Coronary artery (tissue), 2 donors: ENCODE data around the gene BRICD5.
"Not testable (repeated sequence)": the region's sequence is repeated elsewhere in the genome, so short reads cannot be mapped to it uniquely, and the experiment has no call there.

Experiments used
- DNase-seq: peaks from one replicate; pipeline ENCODE4 v3.0.0-alpha.2; 2017; ENCODE audit warnings: low spot score
- H3K27ac ChIP-seq, 2 donors: fragments of 200-600 bp; sonication (generic); one replicate each; pipeline ENCODE4 v1.5.1; 2016 to 2019
- H3K4me3 ChIP-seq: fragments of 200-600 bp; sonication (generic); 2 replicates; pipeline ENCODE4 v1.5.1; 2016; ENCODE audit warnings: mild to moderate bottlenecking, moderate library complexity
- TF ChIP-seq, protein P1 (sequence below): fragments of 200-600 bp; sonication (generic); IDR thresholded peaks from one replicate; pipeline ENCODE4 v1.5.1; 2019; ENCODE audit warnings: antibody characterized with exemption

BRICD5 gene

DNA sequence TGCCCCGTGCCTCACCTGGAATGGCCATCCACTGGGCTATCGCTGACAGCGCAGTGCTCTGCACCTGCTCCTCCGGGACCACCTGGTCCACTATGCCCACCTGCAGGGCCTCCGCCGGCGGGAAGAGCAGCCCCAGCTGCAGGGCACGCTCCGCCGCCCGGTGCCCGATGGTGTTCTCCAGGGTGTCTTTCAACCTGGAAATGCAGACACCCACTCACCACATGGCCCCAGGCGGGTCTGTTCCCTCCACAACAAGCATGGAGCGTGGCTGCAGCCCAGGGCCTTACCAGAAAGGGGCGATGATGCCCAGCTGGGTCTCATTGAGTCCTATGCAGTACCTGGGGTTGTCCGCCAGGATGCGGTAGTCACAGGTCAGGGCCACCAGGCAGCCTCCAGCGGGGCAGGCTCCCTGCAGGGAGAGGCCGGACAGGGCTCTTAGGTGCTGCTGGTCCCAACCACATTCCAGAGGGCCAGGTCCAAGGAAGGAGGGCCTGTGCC lies 32.4 kb upstream of the BRICD5 start:
- Histone ChIP-seq H3K4me3 (no peak overlapping the region), H3K27ac (no peak overlapping the region)
- TF ChIP-seq, protein P1, sequence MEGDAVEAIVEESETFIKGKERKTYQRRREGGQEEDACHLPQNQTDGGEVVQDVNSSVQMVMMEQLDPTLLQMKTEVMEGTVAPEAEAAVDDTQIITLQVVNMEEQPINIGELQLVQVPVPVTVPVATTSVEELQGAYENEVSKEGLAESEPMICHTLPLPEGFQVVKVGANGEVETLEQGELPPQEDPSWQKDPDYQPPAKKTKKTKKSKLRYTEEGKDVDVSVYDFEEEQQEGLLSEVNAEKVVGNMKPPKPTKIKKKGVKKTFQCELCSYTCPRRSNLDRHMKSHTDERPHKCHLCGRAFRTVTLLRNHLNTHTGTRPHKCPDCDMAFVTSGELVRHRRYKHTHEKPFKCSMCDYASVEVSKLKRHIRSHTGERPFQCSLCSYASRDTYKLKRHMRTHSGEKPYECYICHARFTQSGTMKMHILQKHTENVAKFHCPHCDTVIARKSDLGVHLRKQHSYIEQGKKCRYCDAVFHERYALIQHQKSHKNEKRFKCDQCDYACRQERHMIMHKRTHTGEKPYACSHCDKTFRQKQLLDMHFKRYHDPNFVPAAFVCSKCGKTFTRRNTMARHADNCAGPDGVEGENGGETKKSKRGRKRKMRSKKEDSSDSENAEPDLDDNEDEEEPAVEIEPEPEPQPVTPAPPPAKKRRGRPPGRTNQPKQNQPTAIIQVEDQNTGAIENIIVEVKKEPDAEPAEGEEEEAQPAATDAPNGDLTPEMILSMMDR = no peak
- no peak for DNase-seq

DNA sequence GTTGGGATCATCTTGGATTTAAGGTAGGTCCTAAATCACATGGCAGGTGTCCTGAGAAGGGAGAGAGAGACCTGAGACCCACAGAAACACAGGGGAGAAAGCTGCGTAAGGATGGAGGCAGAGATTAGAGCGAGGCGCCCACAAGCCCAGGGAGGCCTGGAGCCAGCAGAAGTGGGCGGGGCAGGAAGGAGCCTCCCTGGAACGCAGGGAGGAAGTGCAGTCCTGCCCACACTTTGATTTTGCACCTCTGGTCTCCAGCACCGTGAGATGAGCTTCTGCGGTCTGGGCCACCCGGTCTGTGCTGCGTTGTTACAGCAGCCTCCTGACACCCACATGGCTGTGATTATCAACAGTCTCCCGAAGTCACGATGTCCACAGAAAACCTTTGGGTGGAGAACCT lies 31.9 kb upstream of the BRICD5 start:
- DNase-seq = no peak
- H3K27ac ChIP-seq = no peak overlapping the region
- H3K4me3 ChIP-seq = no peak overlapping the region
- TF ChIP-seq, protein P1 = no peak

- not testable (repeated sequence) for DNase-seq
Observed at GRCh38 chr16:2240331-2240730, 29.7 kb upstream of the BRICD5 start.

DNA sequence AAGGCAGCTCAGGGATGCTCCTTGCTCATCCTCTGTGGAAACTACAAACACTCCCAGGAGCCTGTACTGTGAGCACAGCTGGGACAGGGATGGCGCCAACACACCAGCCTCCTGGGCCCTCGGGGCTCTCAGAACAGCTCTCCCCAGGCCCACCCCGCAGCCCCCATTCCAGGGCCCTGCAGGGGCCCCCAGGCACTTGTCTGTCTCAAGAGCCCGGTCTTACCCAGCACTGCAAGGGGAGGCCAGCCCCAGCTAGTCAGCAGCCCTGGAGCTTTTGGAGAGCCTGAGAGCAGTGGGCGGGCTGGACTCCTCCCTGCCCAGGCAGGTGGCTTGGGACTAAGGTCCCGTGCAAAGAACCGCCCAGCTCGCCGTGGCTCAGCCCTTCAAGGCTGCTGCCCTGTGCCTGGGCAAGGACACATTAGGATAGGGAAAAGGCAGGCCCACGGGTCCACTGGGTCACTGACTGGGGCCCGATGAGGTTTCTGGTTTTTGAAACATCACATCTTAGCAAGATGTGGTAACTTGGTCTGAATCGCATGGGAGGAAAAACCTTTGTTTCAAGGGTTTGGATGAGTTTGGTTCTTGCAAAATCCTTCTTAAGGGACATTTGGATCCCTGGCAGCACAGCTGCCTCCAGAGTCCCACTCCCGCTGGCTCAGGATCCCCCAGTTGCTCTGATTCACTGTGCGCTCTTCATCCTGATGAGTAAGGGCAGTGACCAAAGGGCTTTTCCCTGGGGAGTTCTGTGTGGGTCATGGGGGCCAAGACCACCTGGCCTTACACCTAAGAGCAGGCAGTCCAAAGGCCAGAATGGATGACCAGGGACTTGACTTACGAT lies 28.4 kb upstream of the BRICD5 start:
- H3K27ac ChIP-seq = peak overlapping the region in 1 of 2 donors; percentile 41
- TF ChIP-seq, protein P1 = no peak
- no peak overlapping the region for H3K4me3 ChIP-seq
- DNase-seq = peak; percentile 72

More at GRCh38 chr16:2240331-2240730, 29.7 kb upstream of the BRICD5 start:
- not testable (repeated sequence) for H3K4me3 ChIP-seq, H3K27ac ChIP-seq

- peak; percentile 72 for DNase-seq
- Histone ChIP-seq H3K27ac (no peak overlapping the region), H3K4me3 (no peak overlapping the region)
- TF ChIP-seq, protein P1 = no peak
Observed at GRCh38 chr16:2238150-2238837, 27.6 kb upstream of the BRICD5 start.

DNA sequence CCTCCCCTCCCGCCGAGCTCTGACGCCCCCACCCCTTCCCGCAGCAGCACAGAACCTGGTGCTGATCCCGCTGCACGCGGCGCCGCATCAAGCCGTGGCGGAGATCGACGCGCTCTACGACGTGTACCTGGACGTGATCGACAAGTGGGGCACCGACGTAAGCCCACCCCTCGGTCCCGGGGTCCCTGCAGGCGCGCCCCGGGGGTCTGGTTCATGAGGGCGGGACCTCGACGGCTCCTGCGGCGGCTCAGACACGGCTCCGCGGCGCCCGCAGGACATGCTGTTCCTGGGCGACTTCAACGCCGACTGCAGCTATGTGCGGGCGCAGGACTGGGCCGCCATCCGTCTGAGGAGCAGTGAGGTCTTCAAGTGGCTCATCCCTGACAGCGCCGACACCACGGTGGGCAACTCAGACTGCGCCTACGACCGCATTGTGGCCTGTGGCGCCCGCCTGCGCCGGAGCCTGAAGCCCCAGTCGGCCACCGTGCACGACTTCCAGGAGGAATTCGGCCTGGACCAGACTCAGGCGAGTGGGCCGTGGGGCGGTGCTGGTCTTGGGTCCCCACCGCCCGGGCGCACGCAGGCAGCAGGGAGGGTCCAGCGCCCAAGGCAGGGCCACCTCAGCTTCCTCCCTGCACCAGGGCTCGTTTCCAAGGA lies 27.0 kb upstream of the BRICD5 start:
- TF ChIP-seq, protein P1 = no peak
- H3K27ac ChIP-seq = no peak overlapping the region
- peak overlapping the region; percentile 62 for H3K4me3 ChIP-seq
- no peak for DNase-seq

DNA sequence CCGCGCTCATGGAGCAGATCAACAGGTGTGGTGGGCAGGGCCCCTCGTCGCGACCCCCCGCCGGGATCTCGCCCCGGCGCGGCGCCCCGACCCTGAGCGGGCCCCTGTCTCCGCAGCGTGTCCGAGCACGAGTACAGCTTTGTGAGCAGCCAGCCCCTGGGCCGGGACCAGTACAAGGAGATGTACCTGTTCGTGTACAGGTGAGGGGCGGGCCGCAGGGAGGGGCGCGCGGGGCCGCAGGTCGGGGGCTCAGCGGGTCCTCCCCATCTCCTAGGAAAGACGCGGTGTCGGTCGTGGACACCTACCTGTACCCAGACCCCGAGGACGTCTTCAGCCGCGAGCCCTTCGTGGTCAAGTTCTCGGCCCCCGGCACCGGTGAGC lies 26.4 kb upstream of the BRICD5 start:
- no peak overlapping the region for H3K27ac ChIP-seq
- TF ChIP-seq, protein P1 = no peak
- DNase-seq = no peak
- peak overlapping the region; percentile 62 for H3K4me3 ChIP-seq
